Spleen (tissue), 11 donors: Measurements from ENCODE around the gene REV3L. TPM values are rescaled to one million over a fixed set of nuclear protein-coding genes. Genes with fewer than 3 reads are reported as not detected.

Source experiments
- DNase-seq: peaks from one replicate; pipeline ENCODE4 v3.0.0-alpha.2; 2020
- H3K27ac ChIP-seq, 8 donors: fragments of 200-600 bp; sonication (generic) in 7 of 8; 1 replicate in 4 of 8; 2 replicates in 4 of 8; pipeline versions ENCODE4 v1.5.0 to v1.8.0; 2016 to 2021; ENCODE audit warnings: inconsistent platforms in 4 of 8, mild to moderate bottlenecking in 4 of 8, moderate library complexity in 1 of 8
- H3K27me3 ChIP-seq, 7 donors: fragments of 200-600 bp; sonication (generic) in 6 of 7; replicated peaks in 1 of 7; 1 replicate in 4 of 7; 2 replicates in 3 of 7; pipeline versions ENCODE4 v1.5.0 to v1.8.0; 2016 to 2021; ENCODE audit warnings: inconsistent platforms in 3 of 7, mild to moderate bottlenecking in 1 of 7
- H3K36me3 ChIP-seq, 6 donors: fragments of 200-600 bp; sonication (generic) in 5 of 6; 1 replicate in 4 of 6; 2 replicates in 2 of 6; pipeline versions ENCODE4 v1.5.0 to v1.8.0; 2016 to 2021; ENCODE audit warnings: inconsistent platforms in 2 of 6
- H3K4me1 ChIP-seq, 6 donors: fragments of 200-600 bp; sonication (generic) in 5 of 6; 1 replicate in 3 of 6; 2 replicates in 3 of 6; pipeline versions ENCODE4 v1.5.0 to v1.8.0; 2016 to 2021; ENCODE audit warnings: inconsistent platforms in 3 of 6
- H3K4me3 ChIP-seq, 8 donors: fragments of 200-600 bp; sonication (generic) in 7 of 8; 1 replicate in 4 of 8; 2 replicates in 4 of 8; pipeline versions ENCODE4 v1.5.0 to v1.8.0; 2016 to 2021; ENCODE audit warnings: inconsistent platforms in 4 of 8, mild to moderate bottlenecking in 4 of 8, moderate library complexity in 2 of 8
- H3K9me3 ChIP-seq, 8 donors: fragments of 200-600 bp; sonication (generic) in 7 of 8; 1 replicate in 4 of 8; 2 replicates in 4 of 8; pipeline versions ENCODE4 v1.5.0 to v1.8.0; 2016 to 2021; ENCODE audit warnings: inconsistent platforms in 4 of 8
- POLR2A ChIP-seq, 3 donors: fragments of 450-650 bp; IDR thresholded peaks; one replicate each; pipeline ENCODE4 v1.5.1; 2017; ENCODE audit warnings: antibody characterized with exemption in 3 of 3, mild to moderate bottlenecking in 1 of 3
- POLR2AphosphoS5 ChIP-seq, 3 donors: sonication (generic); formaldehyde crosslinking; IDR thresholded peaks; one replicate each; pipeline ENCODE4 v1.5.1; 2017; ENCODE audit warnings: antibody characterized with exemption in 3 of 3
- WGBS, 5 donors: extraction: QIAGEN DNeasy Blood & Tissue Kit in 3 of 5; methylation state at CpG; one replicate each; pipeline versions ENCODE4 v1.1.5 to v1.1.7; 2013 to 2018; 5-methylcytosine and 5-hydroxymethylcytosine counted together
- intact Hi-C: fragments of 100-400 bp; cut with DNase I; formaldehyde crosslinking; loops from one replicate; pipeline ENCODE4 v1.15.0; 2023; ENCODE audit warnings: low total_unique reads
- polyA plus RNA-seq, 3 donors: library from polyadenylated mRNA; stranded (reverse); fragments of 200-250 nt; gene quantifications; one replicate each; pipeline ENCODE4 v1.2.1, GENCODE V29; 2013
- total RNA-seq, 7 donors: library from RNA; depleted of rRNA in 3 of 7; stranded (reverse); fragments of >200 nt in 3 of 7; fragmentation: NEBNext Ultra II Directional in 4 of 7; extraction: Animal tissue kit (Norgen Biotek cat#: 25700) in 4 of 7; gene quantifications; one replicate each; pipeline versions ENCODE4 v1.1.0 to v1.2.1, GENCODE V29; 2016 to 2021
- TF ChIP-seq, protein P1 (sequence below), 11 experiments: fragments of 200-600 bp in 7 of 11; fragments of 450-650 bp in 4 of 11; sonication (generic) in 4 of 11; IDR thresholded peaks in 8 of 11; conservative IDR thresholded peaks in 3 of 11; 1 replicate in 7 of 11; 2 replicates in 4 of 11; pipeline versions ENCODE4 v1.4.0 to v1.8.0; 2016 to 2021; ENCODE audit warnings: antibody characterized with exemption in 11 of 11, inconsistent platforms in 4 of 11, mild to moderate bottlenecking in 1 of 11
- donor health status: healthy with polysubstance abuse.
- donor health status: DM: no; HTN: no; CAD: no; lungs with moderate emphysema.
- donor health status: DM: no; HTN: no; CAD: no.
- donor health status: Bipolar disorder and iron deficiency.
- donor health status: healthy.
- donor health status: DM: no; HTN: no; CAD: no.
- donor health status: DM: yes; HTN: yes; CAD: no.

The REV3L gene
- total and polyA plus RNA-seq, 10 donors = 7.7 to 60.9 (median 29.8) TPM

GRCh38 chr6:111450636-111451035 is 32.4 kb downstream of the REV3L start:
- Histone ChIP-seq H3K27me3 (no peaks in the 10 kb centered on the region), H3K27ac (no peak overlapping the region), H3K4me1 (peaks cover 0 to 13% (median 0%) of the 10 kb centered on the region in 6 donors), H3K4me3 (no peak overlapping the region), H3K9me3 (no peaks in the 10 kb centered on the region), H3K36me3 (peaks cover 0 to 5% (median 0%) of the 10 kb centered on the region in 6 donors)
- 92 to 97% (median 94%) methylated on average over 2 of the region's 2 CpGs for WGBS, 5 donors
- no peak for DNase-seq
- no peak for TF ChIP-seq POLR2AphosphoS5 (IDR thresholded peaks at IDR 0.05)
- TF ChIP-seq, protein P1, sequence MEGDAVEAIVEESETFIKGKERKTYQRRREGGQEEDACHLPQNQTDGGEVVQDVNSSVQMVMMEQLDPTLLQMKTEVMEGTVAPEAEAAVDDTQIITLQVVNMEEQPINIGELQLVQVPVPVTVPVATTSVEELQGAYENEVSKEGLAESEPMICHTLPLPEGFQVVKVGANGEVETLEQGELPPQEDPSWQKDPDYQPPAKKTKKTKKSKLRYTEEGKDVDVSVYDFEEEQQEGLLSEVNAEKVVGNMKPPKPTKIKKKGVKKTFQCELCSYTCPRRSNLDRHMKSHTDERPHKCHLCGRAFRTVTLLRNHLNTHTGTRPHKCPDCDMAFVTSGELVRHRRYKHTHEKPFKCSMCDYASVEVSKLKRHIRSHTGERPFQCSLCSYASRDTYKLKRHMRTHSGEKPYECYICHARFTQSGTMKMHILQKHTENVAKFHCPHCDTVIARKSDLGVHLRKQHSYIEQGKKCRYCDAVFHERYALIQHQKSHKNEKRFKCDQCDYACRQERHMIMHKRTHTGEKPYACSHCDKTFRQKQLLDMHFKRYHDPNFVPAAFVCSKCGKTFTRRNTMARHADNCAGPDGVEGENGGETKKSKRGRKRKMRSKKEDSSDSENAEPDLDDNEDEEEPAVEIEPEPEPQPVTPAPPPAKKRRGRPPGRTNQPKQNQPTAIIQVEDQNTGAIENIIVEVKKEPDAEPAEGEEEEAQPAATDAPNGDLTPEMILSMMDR (IDR thresholded peaks at IDR 0.05 in 8 of 11, conservative IDR thresholded peaks at IDR 0.05 in 3 of 11) = no peak
- TF ChIP-seq POLR2A (IDR thresholded peaks at IDR 0.05) = no peak
- intact Hi-C loops = no loop called here

DNA sequence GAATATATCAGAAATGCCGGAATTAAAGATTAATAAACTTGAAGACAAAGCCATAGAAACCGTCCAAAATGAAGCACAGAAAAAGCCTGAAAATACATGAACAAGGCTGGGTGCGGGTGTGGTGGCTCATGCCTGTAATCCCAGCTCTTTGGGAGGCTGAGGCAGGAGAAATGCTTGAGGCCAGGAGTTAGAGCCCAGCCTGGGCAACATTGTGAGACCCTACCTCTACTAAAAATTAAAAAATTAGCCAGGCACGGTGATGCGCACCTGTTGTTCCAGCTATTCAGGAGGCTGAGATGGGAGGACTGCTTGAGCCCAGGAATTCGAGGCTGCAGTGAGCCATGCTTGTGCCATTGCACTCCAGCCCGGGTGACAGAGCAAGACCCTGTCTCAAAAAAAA is 32.9 kb downstream of the REV3L start:
- 94 to 98% (median 97%) methylated on average over 7 of the region's 7 CpGs for WGBS, 5 donors
- no peaks in the 10 kb centered on the region for H3K27me3 ChIP-seq
- no peak for DNase-seq
- peaks cover 0 to 14% (median 0%) of the 10 kb centered on the region in 6 donors for H3K4me1 ChIP-seq
- no peak overlapping the region for H3K4me3 ChIP-seq
- intact Hi-C loops = no loop called here
- TF ChIP-seq POLR2A (IDR thresholded peaks at IDR 0.05) = no peak
- TF ChIP-seq, protein P1 (IDR thresholded peaks at IDR 0.05 in 8 of 11, conservative IDR thresholded peaks at IDR 0.05 in 3 of 11) = no peak
- no peak for TF ChIP-seq POLR2AphosphoS5 (IDR thresholded peaks at IDR 0.05)
- no peak overlapping the region for H3K27ac ChIP-seq
- H3K9me3 ChIP-seq = no peaks in the 10 kb centered on the region
- H3K36me3 ChIP-seq = peaks cover 0 to 3% (median 0%) of the 10 kb centered on the region in 6 donors

DNA sequence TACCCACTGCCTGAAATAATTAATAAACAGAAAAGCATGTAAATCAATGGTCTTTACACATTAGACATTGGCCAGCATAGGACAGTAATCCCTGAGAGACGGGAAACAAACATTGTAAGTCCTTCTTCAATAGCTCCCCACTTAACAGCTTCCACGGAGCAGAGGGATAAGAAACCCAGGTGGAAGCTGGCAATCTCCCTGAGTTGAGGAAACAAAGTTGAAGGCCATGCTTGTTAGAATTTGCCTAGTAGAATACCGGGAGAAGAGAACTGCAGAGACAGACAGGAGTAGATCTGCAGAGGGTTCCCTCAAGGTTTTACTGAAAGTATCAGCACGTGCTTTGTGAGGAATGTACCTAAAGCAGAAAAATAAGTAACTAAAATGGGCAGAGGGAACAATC is 33.9 kb downstream of the REV3L start:
- Histone ChIP-seq H3K4me3 (no peak overlapping the region), H3K36me3 (no peaks in the 10 kb centered on the region), H3K27ac (no peak overlapping the region), H3K9me3 (no peaks in the 10 kb centered on the region), H3K27me3 (no peaks in the 10 kb centered on the region), H3K4me1 (peaks cover 0 to 14% (median 0%) of the 10 kb centered on the region in 6 donors)
- intact Hi-C loops = no loop called here
- WGBS, 5 donors = 80 to 91% (median 81%) methylated on average over 4 of the region's 4 CpGs
- TF ChIP-seq, protein P1 (IDR thresholded peaks at IDR 0.05 in 8 of 11, conservative IDR thresholded peaks at IDR 0.05 in 3 of 11) = no peak
- TF ChIP-seq POLR2A (IDR thresholded peaks at IDR 0.05) (no peak), POLR2AphosphoS5 (IDR thresholded peaks at IDR 0.05) (no peak)
- DNase-seq = no peak

DNA sequence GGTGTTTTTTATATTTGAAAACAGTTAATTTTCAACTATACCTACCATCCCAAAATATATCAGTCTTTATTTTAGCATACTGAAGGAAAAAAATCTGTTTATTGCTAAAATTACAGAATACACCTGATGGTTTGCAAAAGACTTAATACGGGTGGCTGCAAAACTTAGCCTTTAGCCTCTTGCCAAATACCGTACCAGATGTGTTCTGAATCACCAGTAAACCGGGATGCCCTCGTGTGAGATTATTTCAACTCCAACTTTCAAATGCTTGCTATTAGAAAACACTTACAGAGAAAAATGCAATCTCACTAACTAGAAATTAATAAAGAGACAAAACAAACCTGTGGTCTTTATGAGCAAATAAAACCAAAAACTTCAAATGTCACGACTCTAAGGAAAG is 36.0 kb downstream of the REV3L start:
- 85 to 94% (median 90%) methylated on average over 5 of the region's 5 CpGs for whole genome bisulfite sequencing, 5 donors
- no peak overlapping the region for H3K27ac ChIP-seq
- no peak for TF ChIP-seq POLR2AphosphoS5 (IDR thresholded peaks at IDR 0.05)
- TF ChIP-seq, protein P1 (IDR thresholded peaks at IDR 0.05 in 8 of 11, conservative IDR thresholded peaks at IDR 0.05 in 3 of 11) = no peak
- no peaks in the 10 kb centered on the region for H3K36me3 ChIP-seq
- intact Hi-C loops = no loop called here
- DNase-seq = no peak
- peaks cover 0 to 18% (median 5%) of the 10 kb centered on the region in 6 donors for H3K4me1 ChIP-seq
- H3K4me3 ChIP-seq = no peak overlapping the region
- H3K27me3 ChIP-seq = no peaks in the 10 kb centered on the region
- no peaks in the 10 kb centered on the region for H3K9me3 ChIP-seq
